ENCODE data around the gene DOCK4.
"Not testable (repeated sequence)": the region's sequence is repeated elsewhere in the genome, so short reads cannot be mapped to it uniquely, and the experiment has no call there.

Gene DOCK4

GRCh38 chr7:111951052-111951451 lies 255.1 kb downstream of the DOCK4 start:
- DNase-seq (ENCODE audit: low read depth): no peak

- no peak for DNase-seq (ENCODE audit: low read depth)
Measured at GRCh38 chr7:111942450-111943081, 263.6 kb downstream of the DOCK4 start.

- DNase-seq (ENCODE audit: low read depth): no peak
Measured at GRCh38 chr7:111937163-111937562, 269.0 kb downstream of the DOCK4 start.

DNA sequence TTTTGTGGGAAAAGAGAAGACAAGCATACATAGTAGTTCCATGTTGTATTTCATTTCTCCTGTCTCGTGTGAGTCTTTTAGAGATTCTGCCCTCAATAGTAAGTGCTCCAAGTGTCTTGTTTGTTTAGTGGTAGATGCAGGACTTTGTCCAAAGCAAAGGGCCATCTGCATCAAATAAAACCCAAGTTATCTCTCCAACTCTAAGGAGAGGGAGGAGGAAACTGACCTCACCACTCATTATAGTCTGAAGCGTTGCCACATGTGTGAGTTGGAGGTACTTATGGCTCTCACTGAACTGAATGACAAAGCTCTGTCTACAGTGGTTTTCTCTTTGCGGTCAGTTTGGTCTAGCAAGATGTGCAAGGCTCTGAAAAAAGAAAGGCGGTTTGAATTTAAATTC lies 272.6 kb downstream of the DOCK4 start:
- DNase-seq (ENCODE audit: low read depth): no peak

- no peak for DNase-seq (ENCODE audit: low read depth)
Measured at GRCh38 chr7:111931958-111932357, 274.2 kb downstream of the DOCK4 start.

- no peak for DNase-seq (ENCODE audit: low read depth)
Measured at GRCh38 chr7:111931016-111931517, 275.1 kb downstream of the DOCK4 start.

DNA sequence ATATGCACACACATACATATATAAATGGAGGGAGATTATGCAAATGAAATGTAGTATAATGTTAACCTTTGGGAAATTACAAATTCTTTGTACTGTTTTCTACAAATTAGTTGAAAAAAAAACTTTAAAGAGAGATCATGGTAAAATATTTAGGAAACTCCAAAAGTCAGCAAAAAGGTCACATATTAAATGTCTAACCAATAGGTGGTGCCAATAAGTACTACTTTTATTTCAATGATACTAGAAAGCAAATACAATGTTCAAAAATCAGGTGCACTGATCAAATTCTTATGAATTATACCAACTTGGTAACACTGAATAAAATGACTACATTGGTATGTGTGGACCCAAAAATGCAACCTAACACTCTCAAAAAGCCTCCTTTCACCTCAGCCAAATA lies 276.9 kb downstream of the DOCK4 start:
- no peak for DNase-seq (ENCODE audit: low read depth)

DNA sequence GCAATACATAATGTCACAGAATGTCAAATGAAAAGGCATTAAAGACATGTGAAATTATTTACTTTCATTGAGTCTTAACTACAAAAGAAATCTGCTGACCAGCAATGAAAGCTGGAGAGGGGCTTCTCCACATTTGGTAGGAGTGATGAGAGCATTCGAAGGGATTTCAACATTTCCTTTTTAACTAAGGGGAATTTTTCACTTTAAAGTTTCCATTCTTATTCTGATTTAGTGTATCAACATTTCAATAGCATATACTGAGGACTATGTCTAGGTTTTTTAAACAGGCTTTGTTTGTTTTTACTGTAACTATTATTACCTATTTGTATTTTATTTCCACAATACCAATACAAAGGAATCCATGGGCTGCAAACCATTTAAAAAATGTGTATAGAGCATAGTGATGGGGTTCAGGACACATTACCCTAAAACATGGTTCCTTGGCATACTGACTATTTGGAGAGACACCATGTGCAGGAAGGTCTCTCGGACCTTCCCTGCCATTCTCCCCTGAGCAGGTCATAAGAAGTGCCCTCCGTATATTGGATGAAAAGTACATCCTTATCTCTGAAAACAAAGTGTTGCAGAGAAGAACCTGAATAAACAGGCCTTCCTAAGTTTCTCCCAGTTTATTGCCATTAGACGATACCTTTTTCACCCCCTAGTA lies 278.7 kb downstream of the DOCK4 start:
- no peak for DNase-seq (ENCODE audit: low read depth)

GRCh38 chr7:111920329-111920728 lies 285.9 kb downstream of the DOCK4 start:
- DNase-seq (ENCODE audit: low read depth): no peak

- no peak for DNase-seq (ENCODE audit: low read depth)
Measured at GRCh38 chr7:111919631-111920179, 286.5 kb downstream of the DOCK4 start.

DNA sequence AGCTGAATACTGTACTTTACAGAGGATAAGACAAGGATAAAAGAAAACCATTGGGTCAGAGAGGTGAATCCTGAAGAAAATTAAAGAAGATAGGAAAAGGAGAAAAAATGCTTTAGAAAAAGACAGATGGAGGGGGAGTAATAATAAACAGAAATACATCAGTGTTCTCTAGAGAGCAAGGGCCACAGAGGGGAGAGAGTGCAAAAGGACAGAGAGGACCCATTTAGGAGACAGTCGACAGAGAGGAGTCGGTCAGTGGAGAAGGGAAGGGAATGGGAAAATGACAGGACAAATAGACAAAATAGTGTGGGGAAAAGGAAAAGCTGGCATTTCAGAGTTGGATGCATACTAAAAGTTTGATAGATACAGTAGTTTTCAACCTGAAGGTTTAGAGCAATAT lies 287.0 kb downstream of the DOCK4 start:
- no peak for DNase-seq (ENCODE audit: low read depth)

- no peak for DNase-seq (ENCODE audit: low read depth)
Measured at GRCh38 chr7:111918461-111918860, 287.7 kb downstream of the DOCK4 start.

DNA sequence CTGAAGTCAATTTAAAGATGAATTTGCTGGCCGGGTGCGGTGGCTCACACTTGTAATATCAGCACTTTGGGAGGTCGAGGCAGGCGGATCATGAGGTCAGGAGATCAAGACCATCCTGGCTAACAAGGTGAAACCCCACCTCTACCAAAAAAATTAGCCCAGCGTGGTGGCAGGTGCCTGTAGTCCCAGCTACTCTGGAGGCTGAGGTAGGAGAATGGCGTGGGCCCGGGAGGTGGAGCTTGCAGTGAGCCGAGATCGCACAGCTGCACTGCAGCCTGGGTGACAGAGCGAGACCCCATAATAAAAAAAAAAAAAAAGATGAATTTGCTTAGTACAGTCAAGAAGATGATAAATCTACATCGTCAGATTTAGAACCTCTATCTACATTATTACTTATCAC lies 288.8 kb downstream of the DOCK4 start:
- DNase-seq (ENCODE audit: low read depth): not testable (repeated sequence)

- DNase-seq (ENCODE audit: low read depth): no peak
Measured at GRCh38 chr7:111914291-111914690, 291.9 kb downstream of the DOCK4 start.

- DNase-seq (ENCODE audit: low read depth): no peak
Measured at GRCh38 chr7:111911166-111911961, 294.8 kb downstream of the DOCK4 start.

DNA sequence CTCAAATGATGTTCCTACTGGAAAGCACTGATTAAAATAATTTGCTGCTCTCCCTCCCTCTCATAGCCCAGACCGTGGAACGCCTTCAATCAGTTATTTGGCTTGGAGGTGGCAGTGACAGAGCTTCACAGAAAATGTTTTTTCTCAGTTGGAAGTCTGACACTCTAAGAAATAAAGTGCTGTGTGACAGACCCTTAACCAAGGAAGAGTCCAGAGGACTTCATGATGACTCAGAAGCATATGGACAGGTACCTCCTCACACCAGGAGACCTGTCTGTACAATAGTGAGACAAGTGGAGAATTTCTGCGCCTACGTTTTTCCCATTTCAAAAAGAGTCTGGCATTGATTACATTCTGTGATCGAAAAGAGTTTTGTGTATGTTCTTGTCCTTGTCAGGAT lies 295.5 kb downstream of the DOCK4 start:
- DNase-seq (ENCODE audit: low read depth): no peak

GRCh38 chr7:111908673-111909072 lies 297.5 kb downstream of the DOCK4 start:
- not testable (repeated sequence) for DNase-seq (ENCODE audit: low read depth)

GRCh38 chr7:111903797-111904196 lies 302.4 kb downstream of the DOCK4 start:
- no peak for DNase-seq (ENCODE audit: low read depth)

DNA sequence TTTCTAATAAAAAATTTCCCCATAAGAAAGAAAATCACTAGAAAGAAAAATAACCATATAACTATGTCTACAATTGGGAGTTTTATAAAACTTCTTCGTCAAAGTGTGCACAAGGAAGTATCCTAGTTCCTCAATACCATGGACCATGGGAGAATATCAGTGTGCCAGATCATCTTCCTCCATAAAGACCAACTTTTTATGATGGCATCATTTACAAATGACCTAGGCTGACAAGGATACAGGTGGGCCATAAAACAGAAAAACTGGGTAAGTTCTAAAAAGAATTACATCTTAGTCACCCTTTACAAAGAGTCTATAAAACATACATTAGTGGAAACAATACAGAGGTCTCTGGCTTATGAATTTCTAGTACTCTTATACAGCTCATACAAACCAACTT lies 303.2 kb downstream of the DOCK4 start:
- DNase-seq (ENCODE audit: low read depth): no peak

DNA sequence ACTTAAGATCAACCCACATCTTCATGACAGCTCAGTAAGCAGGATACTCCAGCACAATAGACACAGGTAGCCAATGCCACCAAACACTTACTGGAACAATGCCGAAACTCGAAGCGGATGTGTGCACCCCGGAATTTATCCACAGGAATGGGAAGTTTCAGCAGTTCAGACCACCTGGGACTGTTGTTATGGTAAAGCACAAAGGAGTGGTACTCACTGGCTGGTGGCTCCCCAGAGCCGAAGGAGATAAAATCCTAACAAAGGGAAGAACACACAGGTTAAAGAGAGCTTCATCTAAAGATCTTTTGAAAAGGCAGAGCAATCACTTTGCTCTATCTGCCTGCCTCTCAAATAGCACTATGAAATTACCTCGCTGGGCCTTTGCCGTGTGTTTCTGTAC lies 305.9 kb downstream of the DOCK4 start:
- DNase-seq (ENCODE audit: low read depth): no peak

DNA sequence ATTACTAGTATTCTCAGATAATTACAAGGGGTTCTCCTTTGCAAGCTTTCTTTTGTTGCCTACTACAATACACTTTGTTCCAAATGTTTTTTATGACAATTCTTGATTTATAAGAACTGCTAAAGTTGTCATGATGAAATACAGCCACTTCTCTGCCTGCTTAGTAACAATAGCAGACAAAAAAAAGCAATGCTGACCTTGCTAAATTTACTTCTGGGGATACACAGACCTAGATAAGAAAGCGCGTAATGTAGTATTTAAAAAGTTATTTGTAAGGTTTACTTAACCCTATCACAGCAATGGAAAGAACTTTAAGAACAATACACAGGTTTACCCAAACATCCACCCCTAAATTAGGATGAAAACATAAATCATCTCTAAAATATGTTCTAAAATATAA lies 311.1 kb downstream of the DOCK4 start:
- DNase-seq (ENCODE audit: low read depth): no peak

GRCh38 chr7:111894518-111894917 lies 311.7 kb downstream of the DOCK4 start:
- no peak for DNase-seq (ENCODE audit: low read depth)

GRCh38 chr7:111893190-111893589 lies 313.0 kb downstream of the DOCK4 start:
- DNase-seq (ENCODE audit: low read depth): no peak

Measured in activated gamma-delta T cell treated with anti-CD3 and anti-CD28 coated beads, Interleukin-2, amount 50 U/mL, for 16 hours (primary cell).